Left colon (tissue), 2 donors: Measurements from ENCODE around the gene TEC. TPM values are rescaled to one million over a fixed set of nuclear protein-coding genes. Genes with fewer than 3 reads are reported as not detected.
"Not testable (repeated sequence)": the region's sequence is repeated elsewhere in the genome, so short reads cannot be mapped to it uniquely, and the experiment has no call there.

Experiments
- ATAC-seq: fragments of 200-7000 bp; cut with Tn5 transposase; one replicate; pipeline ENCODE4 v1.9.1; 2020; ENCODE audit warnings: mild to moderate bottlenecking, moderate library complexity
- DNase-seq, 2 donors: peaks; one replicate each; pipeline ENCODE4 v3.0.0-alpha.2; 2020
- intact Hi-C, 2 donors: fragments of 100-400 bp; cut with DNase I in 1 of 2; cut with micrococcal nuclease in 1 of 2; formaldehyde crosslinking; loops; one replicate each; pipeline versions ENCODE4 v1.11.2 to v1.14.0; 2022; cut with DNase I, micrococcal nuclease
- total RNA-seq, 2 donors: library from RNA; stranded (reverse); fragmentation: NEBNext Ultra II Directional; extraction: Animal tissue kit (Norgen Biotek cat#: 25700); gene quantifications; one replicate each; pipeline ENCODE4 v1.2.1, GENCODE V29; 2021
- donor health status: DM: no; HTN: no; CAD: no.
- donor health status: DM: yes; HTN: yes; CAD: no.

Gene TEC
- total RNA-seq, 2 donors from 2014 or later = 3.1 to 3.6 TPM

- intact Hi-C loops = no loop called here
- DNase-seq = no peak
Observed at GRCh38 chr4:48180234-48180633, 89.4 kb downstream of the TEC start.

GRCh38 chr4:48178931-48179330 is 90.7 kb downstream of the TEC start:
- intact Hi-C loops = no loop called here
- ATAC-seq (no peak), DNase-seq (no peak)

More at GRCh38 chr4:48180234-48180633, 89.4 kb downstream of the TEC start:
- no peak for ATAC-seq

GRCh38 chr4:48175806-48176205 is 93.8 kb downstream of the TEC start:
- intact Hi-C loops = no loop called here
- DNase-seq (no peak), ATAC-seq (no peak)

- DNase-seq (no peak), ATAC-seq (no peak)
- intact Hi-C loops = no loop called here
Observed at GRCh38 chr4:48175328-48175727, 94.3 kb downstream of the TEC start.

- no peak for DNase-seq
- ATAC-seq = no peak
- intact Hi-C loops = no loop called here
Observed at GRCh38 chr4:48173056-48173991, 96.3 kb downstream of the TEC start.

GRCh38 chr4:48172651-48173050 is 97.0 kb downstream of the TEC start:
- DNase-seq (no peak), ATAC-seq (no peak)
- intact Hi-C loops = no loop called here

- DNase-seq (no peak), ATAC-seq (no peak)
- intact Hi-C loops = no loop called here
Observed at GRCh38 chr4:48169636-48170035, 100.0 kb downstream of the TEC start.

GRCh38 chr4:48167538-48168263 is 101.9 kb downstream of the TEC start:
- intact Hi-C loops = no loop called here
- ATAC-seq = no peak
- no peak for DNase-seq

- intact Hi-C loops, DNase-seq, ATAC-seq: not testable (repeated sequence)
Observed at GRCh38 chr4:48164561-48164960, 105.1 kb downstream of the TEC start.

- ATAC-seq (no peak), DNase-seq (no peak)
- intact Hi-C loops = no loop called here
Observed at GRCh38 chr4:48163746-48164145, 105.9 kb downstream of the TEC start.

- no peak for ATAC-seq
- intact Hi-C loops = no loop called here
- DNase-seq = no peak
Observed at GRCh38 chr4:48162162-48162561, 107.5 kb downstream of the TEC start.

GRCh38 chr4:48157271-48157670 is 112.4 kb downstream of the TEC start:
- ATAC-seq (no peak), DNase-seq (no peak)
- intact Hi-C loops = no loop called here

- DNase-seq (no peak), ATAC-seq (no peak)
- intact Hi-C loops = no loop called here
Observed at GRCh38 chr4:48156423-48156822, 113.2 kb downstream of the TEC start.

- ATAC-seq (no peak), DNase-seq (no peak)
- intact Hi-C loops = no loop called here
Observed at GRCh38 chr4:48153791-48154550, 115.7 kb downstream of the TEC start.

- DNase-seq = no peak
- no peak for ATAC-seq
- intact Hi-C loops = no loop called here
Observed at GRCh38 chr4:48152259-48152658, 117.4 kb downstream of the TEC start.

GRCh38 chr4:48149827-48150370 is 119.7 kb downstream of the TEC start:
- ATAC-seq = no peak
- intact Hi-C loops = no loop called here
- DNase-seq = no peak

- intact Hi-C loops = no loop called here
- ATAC-seq (no peak), DNase-seq (no peak)
Observed at GRCh38 chr4:48147621-48148020, 122.0 kb downstream of the TEC start.

GRCh38 chr4:48141048-48141447 is 128.6 kb downstream of the TEC start:
- intact Hi-C loops = no loop called here
- DNase-seq (no peak), ATAC-seq (peak; percentile 68)

- ATAC-seq = no peak
Observed at GRCh38 chr4:48139691-48140090, 129.9 kb downstream of the TEC start.

More at GRCh38 chr4:48139691-48140090, 129.9 kb downstream of the TEC start:
- DNase-seq = no peak
- intact Hi-C loops = no loop called here
